Measurements from ENCODE around the gene AUTS2. TPM values are rescaled to one million over a fixed set of nuclear protein-coding genes. Genes with fewer than 3 reads are reported as not detected.

The AUTS2 gene
- total and polyA plus RNA-seq, 2 of the 8 experiments (the other 6 are each of a cell fraction or from before 2014, with no cell fraction given) = 25.9 to 101 TPM

DNA sequence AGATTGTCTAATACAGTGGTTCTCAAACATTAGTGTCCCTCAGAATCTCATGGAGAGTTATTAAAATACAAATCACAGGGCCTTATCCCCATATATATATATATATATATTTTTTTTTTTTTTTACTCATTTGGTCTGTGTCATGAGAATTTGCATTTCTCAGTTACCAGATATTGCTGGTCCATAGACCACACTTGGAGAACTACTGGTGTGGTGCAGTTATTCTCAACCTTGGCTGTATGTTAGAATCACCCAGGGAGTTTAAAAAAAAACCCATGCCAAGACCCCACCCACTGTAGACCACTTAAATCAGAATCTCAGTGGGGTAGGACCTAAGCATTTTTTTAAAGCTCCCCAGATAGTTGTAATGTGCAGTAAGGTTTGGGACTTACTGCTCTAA lies 179.9 kb downstream of the AUTS2 start:
- no peak overlapping the region for H3K4me3 ChIP-seq (ENCODE audit: extremely low read depth in 1 of 4, insufficient read depth in 2 of 4, low read depth in 3 of 4, low read length in 4 of 4)
- H4K91ac ChIP-seq (replicated peaks; ENCODE audit: insufficient read length, low read length) = no peak overlapping the region
- ChIA-PET CTCF (ENCODE audit: partially characterized antibody) (interaction anchor here (0.6 to 0.9 kb wide), 2 partner anchors 10 to 147 kb away, joined by 3 to 8 read pairs; no protein-coding TSS in a partner anchor), POLR2A (ENCODE audit: partially characterized antibody) (no interaction called here)
- H3K18ac ChIP-seq (ENCODE audit: extremely low read depth, low read length) = no peak overlapping the region
- H3K4me2 ChIP-seq (ENCODE audit: insufficient read depth in 1 of 2, low read depth in 2 of 2, low read length in 2 of 2) = no peak overlapping the region
- no peak overlapping the region for H4K5ac ChIP-seq (ENCODE audit: insufficient read length, low read depth, low read length)
- no peak overlapping the region for H3K27ac ChIP-seq (ENCODE audit: low read depth, low read length)
- no peak overlapping the region for H2AK5ac ChIP-seq (ENCODE audit: low read depth, low read length)
- no peaks in the 10 kb centered on the region for H3K79me2 ChIP-seq (ENCODE audit: control insufficient read depth in 1 of 2, insufficient read depth in 2 of 2, low read length in 2 of 2)
- no peaks in the 10 kb centered on the region for H3K27me3 ChIP-seq (replicated peaks in 1 of 4; ENCODE audit: control insufficient read depth in 3 of 4, extremely low read depth in 1 of 4, insufficient read depth in 3 of 4, low read length in 3 of 4)
- no peak overlapping the region for H4K8ac ChIP-seq (ENCODE audit: extremely low read depth, insufficient read depth, low read length)
- H2AFZ ChIP-seq (ENCODE audit: low read length) = no peak overlapping the region
- no peak overlapping the region for H2BK5ac ChIP-seq (ENCODE audit: low read depth, low read length)
- H3K9me3 ChIP-seq (ENCODE audit: insufficient read depth in 2 of 2, low read depth in 1 of 2, low read length in 1 of 2) = no peaks in the 10 kb centered on the region
- H3K23me2 ChIP-seq (ENCODE audit: low read depth, low read length) = no peaks in the 10 kb centered on the region
- FAIRE-seq (no peak), DNase-seq (ENCODE audit: low read depth in 1 of 2, low spot score in 2 of 2) (no peak)
- H3K4ac ChIP-seq (replicated peaks; ENCODE audit: insufficient read length, low read depth, low read length) = no peak overlapping the region
- no peak overlapping the region for H2BK120ac ChIP-seq (replicated peaks; ENCODE audit: low read depth, low read length)
- no peak overlapping the region for H2BK20ac ChIP-seq (ENCODE audit: low read length)
- H3K9ac ChIP-seq (replicated peaks in 1 of 4; ENCODE audit: extremely low read depth in 1 of 4, low read depth in 3 of 4, low read length in 3 of 4) = no peak overlapping the region
- H3K4me1 ChIP-seq (replicated peaks in 1 of 4; ENCODE audit: control insufficient read depth in 3 of 4, insufficient read depth in 4 of 4, low read length in 3 of 4) = peaks cover 0 to 7% (median 5%) of the 10 kb centered on the region in 4 experiments; a peak in 4 of 7 replicates
- H3K79me1 ChIP-seq (ENCODE audit: low read depth, low read length) = peaks cover 3% of the 10 kb centered on the region; the same call in 1 of the 2 replicates
- H3K56ac ChIP-seq (replicated peaks; ENCODE audit: insufficient read length, low read depth, low read length) = no peak overlapping the region
- H4K20me1 ChIP-seq (replicated peaks in 1 of 2; ENCODE audit: control insufficient read depth in 1 of 2, insufficient read depth in 2 of 2, low read length in 2 of 2) = no peaks in the 10 kb centered on the region
- H2BK12ac ChIP-seq (ENCODE audit: low read depth, low read length) = no peak overlapping the region
- no peaks in the 10 kb centered on the region for H3K36me3 ChIP-seq (ENCODE audit: control insufficient read depth in 2 of 4, insufficient read depth in 4 of 4, low read length in 3 of 4)
- no peak overlapping the region for H2BK15ac ChIP-seq (ENCODE audit: low read length)
- no peak overlapping the region for H3K14ac ChIP-seq (ENCODE audit: insufficient read length)
- H3K23ac ChIP-seq (ENCODE audit: insufficient read length) = no peak overlapping the region
- TF ChIP-seq HDAC2 (IDR thresholded peaks at IDR 0.05; ENCODE audit: borderline replicate concordance in 1 of 2, low read depth in 2 of 2, low read length in 2 of 2) (no peak), ATF2 (IDR thresholded peaks at IDR 0.05; ENCODE audit: low read length) (no peak), RNF2 (IDR thresholded peaks at IDR 0.05; ENCODE audit: borderline replicate concordance, low read depth, low read length, missing control alignments, poor library complexity, severe bottlenecking) (no peak), FOSL1 (IDR thresholded peaks at IDR 0.05; ENCODE audit: insufficient read depth, low read depth, low read length) (no peak), POU5F1 (IDR thresholded peaks at IDR 0.05; ENCODE audit: low read depth, low read length) (no peak), POLR2AphosphoS5 (IDR thresholded peaks at IDR 0.05; ENCODE audit: low read depth, low read length) (no peak)
